ENCODE data around the gene GZMM. TPM values are rescaled to one million over a fixed set of nuclear protein-coding genes. Genes with fewer than 3 reads are reported as not detected.

The GZMM gene
- total and polyA plus RNA-seq, 2 experiments from 2014 or later: not detected

- Histone ChIP-seq H3K36me3 (ENCODE audit: low read depth) (no peaks in the 10 kb centered on the region; the same call in 1 of the 2 replicates), H3K4me1 (ENCODE audit: insufficient read depth) (no peaks in the 10 kb centered on the region), H3K27ac (no peak overlapping the region), H3K9me2 (ENCODE audit: insufficient read depth) (no peaks in the 10 kb centered on the region), H3K4me2 (ENCODE audit: unreplicated experiment) (no peak overlapping the region), H3F3A (ENCODE audit: insufficient read depth) (no peaks in the 10 kb centered on the region), H3K27me3 (replicated peaks; ENCODE audit: insufficient read depth) (no peaks in the 10 kb centered on the region), H3K9me3 (ENCODE audit: low read depth) (no peaks in the 10 kb centered on the region), H3K9ac (no peak overlapping the region), H3K4me3 (no peak overlapping the region), H3K79me2 (ENCODE audit: insufficient read depth) (peaks cover 15% of the 10 kb centered on the region), H4K20me1 (ENCODE audit: insufficient read depth) (no peaks in the 10 kb centered on the region), H2AFZ (no peak overlapping the region)
- no peak for DNase-seq
- 87 to 92% methylated on average over 26 to 51 of the region's 51 CpGs for WGBS, 2 experiments (ENCODE audit: low coverage in 1 of 2, low lambda C conversion rate in 2 of 2, missing lambda C conversion rate in 2 of 2)
- no peak for TF ChIP-seq EZH2 (IDR thresholded peaks at IDR 0.05; ENCODE audit: insufficient read depth, poor library complexity, severe bottlenecking)
- TF ChIP-seq EZH2phosphoT487 (IDR thresholded peaks at IDR 0.05; ENCODE audit: insufficient read depth, low read depth): no peak
- in situ Hi-C loops (cut with MboI): no loop called here
These were observed 2.8 kb upstream of the GZMM start for GRCh38 chr19:540867-541637.

- Histone ChIP-seq H3K9ac (no peak overlapping the region), H4K20me1 (ENCODE audit: insufficient read depth) (no peaks in the 10 kb centered on the region), H3F3A (ENCODE audit: insufficient read depth) (no peaks in the 10 kb centered on the region), H2AFZ (no peak overlapping the region), H3K36me3 (ENCODE audit: low read depth) (no peaks in the 10 kb centered on the region), H3K4me3 (no peak overlapping the region), H3K27ac (no peak overlapping the region), H3K4me2 (ENCODE audit: unreplicated experiment) (no peak overlapping the region), H3K9me3 (ENCODE audit: low read depth) (no peaks in the 10 kb centered on the region), H3K27me3 (replicated peaks; ENCODE audit: insufficient read depth) (no peaks in the 10 kb centered on the region), H3K9me2 (ENCODE audit: insufficient read depth) (no peaks in the 10 kb centered on the region), H3K4me1 (ENCODE audit: insufficient read depth) (no peaks in the 10 kb centered on the region), H3K79me2 (ENCODE audit: insufficient read depth) (0 out of 2 replicates have a peak, but pooled peaks cover 10% of the 10 kb centered on the region)
- no peak for TF ChIP-seq EZH2 (IDR thresholded peaks at IDR 0.05; ENCODE audit: insufficient read depth, poor library complexity, severe bottlenecking)
- TF ChIP-seq EZH2phosphoT487 (IDR thresholded peaks at IDR 0.05; ENCODE audit: insufficient read depth, low read depth): no peak
- DNase-seq: no peak
- in situ Hi-C loops (cut with MboI): no loop called here
- 93 to 95% methylated on average over 24 to 26 of the region's 26 CpGs for WGBS, 2 experiments (ENCODE audit: low coverage in 1 of 2, low lambda C conversion rate in 2 of 2, missing lambda C conversion rate in 2 of 2)
These were observed 2.2 kb upstream of the GZMM start for GRCh38 chr19:541699-542098.

- H3K4me3 ChIP-seq: no peak overlapping the region
- H4K20me1 ChIP-seq (ENCODE audit: insufficient read depth): no peaks in the 10 kb centered on the region
- no peak overlapping the region for H3K4me2 ChIP-seq (ENCODE audit: unreplicated experiment)
- H3K36me3 ChIP-seq (ENCODE audit: low read depth): no peaks in the 10 kb centered on the region
- 0 out of 2 replicates have a peak, but pooled peaks cover 10% of the 10 kb centered on the region for H3K79me2 ChIP-seq (ENCODE audit: insufficient read depth)
- no peaks in the 10 kb centered on the region for H3K9me2 ChIP-seq (ENCODE audit: insufficient read depth)
- no peaks in the 10 kb centered on the region for H3K27me3 ChIP-seq (replicated peaks; ENCODE audit: insufficient read depth)
- no peak overlapping the region for H3K27ac ChIP-seq
- no peak overlapping the region for H3K9ac ChIP-seq
- no peaks in the 10 kb centered on the region for H3K4me1 ChIP-seq (ENCODE audit: insufficient read depth)
- no peaks in the 10 kb centered on the region for H3K9me3 ChIP-seq (ENCODE audit: low read depth)
- no peak for DNase-seq
- no peak overlapping the region for H2AFZ ChIP-seq
- in situ Hi-C loops (cut with MboI): no loop called here
- TF ChIP-seq EZH2phosphoT487 (IDR thresholded peaks at IDR 0.05; ENCODE audit: insufficient read depth, low read depth) (no peak), EZH2 (IDR thresholded peaks at IDR 0.05; ENCODE audit: insufficient read depth, poor library complexity, severe bottlenecking) (no peak)
- 92 to 93% methylated on average over 28 to 34 of the region's 34 CpGs for WGBS, 2 experiments (ENCODE audit: low coverage in 1 of 2, low lambda C conversion rate in 2 of 2, missing lambda C conversion rate in 2 of 2)
- H3F3A ChIP-seq (ENCODE audit: insufficient read depth): no peaks in the 10 kb centered on the region
These were observed 1.5 kb upstream of the GZMM start for GRCh38 chr19:542173-542866.

GRCh38 chr19:547117-547516 lies 3.3 kb downstream of the GZMM start:
- no peaks in the 10 kb centered on the region for H3K9me2 ChIP-seq (ENCODE audit: insufficient read depth)
- WGBS, 2 experiments (ENCODE audit: low coverage in 1 of 2, low lambda C conversion rate in 2 of 2, missing lambda C conversion rate in 2 of 2): 76 to 83% methylated on average over 13 to 15 of the region's 15 CpGs
- in situ Hi-C loops (cut with MboI): no loop called here

More at GRCh38 chr19:547117-547516, 3.3 kb downstream of the GZMM start:
- Histone ChIP-seq H2AFZ (no peak overlapping the region), H3K4me2 (ENCODE audit: unreplicated experiment) (no peak overlapping the region), H3K36me3 (ENCODE audit: low read depth) (no peaks in the 10 kb centered on the region), H3K9me3 (ENCODE audit: low read depth) (no peaks in the 10 kb centered on the region), H3K27me3 (replicated peaks; ENCODE audit: insufficient read depth) (no peaks in the 10 kb centered on the region), H3K9ac (no peak overlapping the region), H3K4me1 (ENCODE audit: insufficient read depth) (no peaks in the 10 kb centered on the region), H3K27ac (no peak overlapping the region), H3K4me3 (no peak overlapping the region), H3F3A (ENCODE audit: insufficient read depth) (no peaks in the 10 kb centered on the region), H4K20me1 (ENCODE audit: insufficient read depth) (no peaks in the 10 kb centered on the region), H3K79me2 (ENCODE audit: insufficient read depth) (no peaks in the 10 kb centered on the region)
- TF ChIP-seq EZH2phosphoT487 (IDR thresholded peaks at IDR 0.05; ENCODE audit: insufficient read depth, low read depth) (no peak), EZH2 (IDR thresholded peaks at IDR 0.05; ENCODE audit: insufficient read depth, poor library complexity, severe bottlenecking) (no peak)
- no peak for DNase-seq
